ENCODE results near the gene SSU72. TPM values are rescaled to one million over a fixed set of nuclear protein-coding genes. Genes with fewer than 3 reads are reported as not detected.
"Not testable (repeated sequence)": the region's sequence is repeated elsewhere in the genome, so short reads cannot be mapped to it uniquely, and the experiment has no call there.

Gene SSU72
- total and polyA plus RNA-seq, 2 donors, result 38.5 to 83.5 TPM

- no peak for DNase-seq (ENCODE audit: extremely low spot score)
- Histone ChIP-seq H3K27ac (ENCODE audit: low read depth) (no peak overlapping the region), H3K4me3 (ENCODE audit: low read depth, low read length) (no peak overlapping the region), H3K4me1 (ENCODE audit: insufficient read depth) (no peaks in the 10 kb centered on the region), H3K36me3 (ENCODE audit: insufficient read depth) (no peaks in the 10 kb centered on the region)
- WGBS, result 60% methylated on average over 10 of the region's 10 CpGs
Observed at GRCh38 chr1:1567891-1568291, 6.8 kb downstream of the SSU72 start.

- no peaks in the 10 kb centered on the region for H3K36me3 ChIP-seq (ENCODE audit: insufficient read depth)
- no peak overlapping the region for H3K27ac ChIP-seq (ENCODE audit: low read depth)
- DNase-seq (ENCODE audit: extremely low spot score), result no peak
- 87% methylated on average over 31 of the region's 31 CpGs for WGBS
- H3K4me3 ChIP-seq (ENCODE audit: low read depth, low read length), result no peak overlapping the region
- no peaks in the 10 kb centered on the region for H3K4me1 ChIP-seq (ENCODE audit: insufficient read depth)
Observed at GRCh38 chr1:1567152-1567875, 7.3 kb downstream of the SSU72 start.

- Histone ChIP-seq H3K36me3 (ENCODE audit: insufficient read depth) (peaks cover 5% of the 10 kb centered on the region), H3K4me3 (ENCODE audit: low read depth, low read length) (no peak overlapping the region), H3K4me1 (ENCODE audit: insufficient read depth) (no peaks in the 10 kb centered on the region), H3K27ac (ENCODE audit: low read depth) (no peak overlapping the region)
- 94% methylated on average over 10 of the region's 10 CpGs for WGBS
- no peak for DNase-seq (ENCODE audit: extremely low spot score)
Observed at GRCh38 chr1:1565340-1565739, 9.3 kb downstream of the SSU72 start.

- no peaks in the 10 kb centered on the region for H3K4me1 ChIP-seq (ENCODE audit: insufficient read depth)
- no peak overlapping the region for H3K27ac ChIP-seq (ENCODE audit: low read depth)
- peaks cover 5% of the 10 kb centered on the region for H3K36me3 ChIP-seq (ENCODE audit: insufficient read depth)
- no peak for DNase-seq (ENCODE audit: extremely low spot score)
- WGBS, result 88% methylated on average over 19 of the region's 19 CpGs
- no peak overlapping the region for H3K4me3 ChIP-seq (ENCODE audit: low read depth, low read length)
Observed at GRCh38 chr1:1564268-1564667, 10.4 kb downstream of the SSU72 start.

GRCh38 chr1:1563688-1564087, 11.0 kb downstream of the SSU72 start:
- no peak for DNase-seq (ENCODE audit: extremely low spot score)
- Histone ChIP-seq H3K36me3 (ENCODE audit: insufficient read depth) (peaks cover 5% of the 10 kb centered on the region), H3K27ac (ENCODE audit: low read depth) (no peak overlapping the region), H3K4me3 (ENCODE audit: low read depth, low read length) (no peak overlapping the region), H3K4me1 (ENCODE audit: insufficient read depth) (no peaks in the 10 kb centered on the region)
- 95% methylated on average over 12 of the region's 12 CpGs for WGBS

GRCh38 chr1:1562556-1563195, 12.0 kb downstream of the SSU72 start:
- Histone ChIP-seq H3K27ac (ENCODE audit: low read depth) (no peak overlapping the region), H3K4me3 (ENCODE audit: low read depth, low read length) (no peak overlapping the region), H3K36me3 (ENCODE audit: insufficient read depth) (peaks cover 5% of the 10 kb centered on the region), H3K4me1 (ENCODE audit: insufficient read depth) (no peaks in the 10 kb centered on the region)
- 91% methylated on average over 21 of the region's 21 CpGs for WGBS
- DNase-seq (ENCODE audit: extremely low spot score), result no peak

GRCh38 chr1:1561801-1562470, 12.7 kb downstream of the SSU72 start:
- no peak overlapping the region for H3K27ac ChIP-seq (ENCODE audit: low read depth)
- H3K36me3 ChIP-seq (ENCODE audit: insufficient read depth), result peaks cover 5% of the 10 kb centered on the region
- 93% methylated on average over 15 of the region's 15 CpGs for WGBS
- DNase-seq (ENCODE audit: extremely low spot score), result no peak
- no peaks in the 10 kb centered on the region for H3K4me1 ChIP-seq (ENCODE audit: insufficient read depth)
- H3K4me3 ChIP-seq (ENCODE audit: low read depth, low read length), result no peak overlapping the region

GRCh38 chr1:1560178-1560577, 14.5 kb downstream of the SSU72 start:
- WGBS, result 94% methylated on average over 9 of the region's 9 CpGs
- no peak for DNase-seq (ENCODE audit: extremely low spot score)
- Histone ChIP-seq H3K4me3 (ENCODE audit: low read depth, low read length) (no peak overlapping the region), H3K4me1 (ENCODE audit: insufficient read depth) (no peaks in the 10 kb centered on the region), H3K36me3 (ENCODE audit: insufficient read depth) (peaks cover 5% of the 10 kb centered on the region), H3K27ac (ENCODE audit: low read depth) (no peak overlapping the region)

GRCh38 chr1:1559066-1559465, 15.6 kb downstream of the SSU72 start:
- no peak for DNase-seq (ENCODE audit: extremely low spot score)
- H3K36me3 ChIP-seq (ENCODE audit: insufficient read depth), result peaks cover 5% of the 10 kb centered on the region
- no peaks in the 10 kb centered on the region for H3K4me1 ChIP-seq (ENCODE audit: insufficient read depth)
- 84% methylated on average over 17 of the region's 17 CpGs for WGBS
- no peak overlapping the region for H3K27ac ChIP-seq (ENCODE audit: low read depth)
- no peak overlapping the region for H3K4me3 ChIP-seq (ENCODE audit: low read depth, low read length)

GRCh38 chr1:1558591-1558990, 16.1 kb downstream of the SSU72 start:
- Histone ChIP-seq H3K27ac (ENCODE audit: low read depth) (no peak overlapping the region), H3K4me1 (ENCODE audit: insufficient read depth) (no peaks in the 10 kb centered on the region), H3K36me3 (ENCODE audit: insufficient read depth) (peaks cover 5% of the 10 kb centered on the region), H3K4me3 (ENCODE audit: low read depth, low read length) (no peak overlapping the region)
- no peak for DNase-seq (ENCODE audit: extremely low spot score)
- 63% methylated on average over 4 of the region's 4 CpGs for WGBS

GRCh38 chr1:1557688-1558087, 17.0 kb downstream of the SSU72 start:
- not testable (repeated sequence) for H3K4me3 ChIP-seq (ENCODE audit: low read depth, low read length); H3K27ac ChIP-seq (ENCODE audit: low read depth); H3K36me3 ChIP-seq (ENCODE audit: insufficient read depth); DNase-seq (ENCODE audit: extremely low spot score); H3K4me1 ChIP-seq (ENCODE audit: insufficient read depth)
- 91% methylated on average over 7 of the region's 7 CpGs for WGBS

- H3K4me1 ChIP-seq (ENCODE audit: insufficient read depth); H3K27ac ChIP-seq (ENCODE audit: low read depth); H3K36me3 ChIP-seq (ENCODE audit: insufficient read depth); H3K4me3 ChIP-seq (ENCODE audit: low read depth, low read length); DNase-seq (ENCODE audit: extremely low spot score): not testable (repeated sequence)
- WGBS, result 89% methylated on average over 11 of the region's 11 CpGs
Observed at GRCh38 chr1:1556961-1557360, 17.7 kb downstream of the SSU72 start.

- 87% methylated on average over 6 of the region's 6 CpGs for WGBS
- Histone ChIP-seq H3K4me1 (ENCODE audit: insufficient read depth) (no peaks in the 10 kb centered on the region), H3K27ac (ENCODE audit: low read depth) (no peak overlapping the region), H3K4me3 (ENCODE audit: low read depth, low read length) (no peak overlapping the region), H3K36me3 (ENCODE audit: insufficient read depth) (peaks cover under 1% of the 10 kb centered on the region)
- DNase-seq (ENCODE audit: extremely low spot score), result no peak
Observed at GRCh38 chr1:1556505-1556904, 18.2 kb downstream of the SSU72 start.
